ENCODE results near the gene USP49.

Gene USP49

GRCh38 chr6:41784581-41785171 lies 110.5 kb downstream of the USP49 start:
- Histone ChIP-seq H3K27me3 (ENCODE audit: insufficient read depth, poor library complexity, severe bottlenecking) (no peaks in the 10 kb centered on the region), H3K27ac (replicated peaks) (no peak overlapping the region), H3K4me3 (replicated peaks; ENCODE audit: insufficient read depth, low read length) (no peak overlapping the region)
- TF ChIP-seq REST (IDR thresholded peaks at IDR 0.05; ENCODE audit: insufficient replicate concordance, low read depth) (no peak), CTCF (IDR thresholded peaks at IDR 0.05; ENCODE audit: insufficient read depth, low read length) (no peak), GABPA (IDR thresholded peaks at IDR 0.05; ENCODE audit: low read depth) (no peak), SPI1 (IDR thresholded peaks at IDR 0.05; ENCODE audit: borderline replicate concordance, low read depth) (peak; percentile 72; the same call in 1 of the 2 replicates)
- DNase-seq (ENCODE audit: low read depth in 1 of 2, low spot score in 1 of 2), result no peak

DNA sequence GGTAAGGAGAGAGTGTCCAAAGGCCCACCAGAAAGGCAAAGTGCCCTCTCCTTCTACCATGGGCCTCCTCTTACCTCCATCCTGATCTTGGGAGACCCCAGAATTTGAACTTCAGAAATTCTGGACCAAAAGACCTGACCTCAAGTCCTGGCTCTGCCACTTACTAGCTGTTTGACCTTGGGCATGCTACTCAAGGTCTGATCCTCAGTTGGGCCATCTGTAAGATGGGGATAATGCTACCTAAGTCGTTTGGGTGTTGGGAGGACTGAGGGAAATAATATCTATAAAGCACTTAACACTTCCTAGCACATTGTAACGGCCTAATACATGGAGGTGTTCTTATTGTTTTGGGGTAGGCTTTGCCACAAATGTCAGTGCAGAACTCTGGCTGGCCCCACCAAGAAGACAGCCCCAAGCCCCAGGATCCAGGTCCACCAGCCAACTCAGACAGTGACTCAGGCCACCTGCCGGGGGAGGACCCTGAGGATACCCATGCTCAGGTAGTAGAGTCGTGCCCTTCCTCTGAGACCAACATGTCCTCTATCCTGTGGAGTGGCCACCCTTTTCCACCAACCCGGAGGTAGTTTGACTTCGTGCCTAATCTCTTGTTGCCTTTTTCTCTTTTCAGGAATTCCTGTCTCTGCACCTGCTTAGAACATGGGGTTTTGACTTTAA lies 111.9 kb downstream of the USP49 start:
- Histone ChIP-seq H3K27me3 (ENCODE audit: insufficient read depth, poor library complexity, severe bottlenecking) (no peaks in the 10 kb centered on the region), H3K4me3 (replicated peaks; ENCODE audit: insufficient read depth, low read length) (no peak overlapping the region), H3K27ac (replicated peaks) (no peak overlapping the region)
- DNase-seq (ENCODE audit: low read depth in 1 of 2, low spot score in 1 of 2), result no peak
- no peak for TF ChIP-seq REST (IDR thresholded peaks at IDR 0.05; ENCODE audit: insufficient replicate concordance, low read depth)
- no peak for TF ChIP-seq POLR2AphosphoS5 (IDR thresholded peaks at IDR 0.05; ENCODE audit: low read depth)
- no peak for TF ChIP-seq SPI1 (IDR thresholded peaks at IDR 0.05; ENCODE audit: borderline replicate concordance, low read depth)
- no peak for TF ChIP-seq CTCF (IDR thresholded peaks at IDR 0.05; ENCODE audit: insufficient read depth, low read length)
- TF ChIP-seq GABPA (IDR thresholded peaks at IDR 0.05; ENCODE audit: low read depth), result no peak

- no peaks in the 10 kb centered on the region for H3K27me3 ChIP-seq (ENCODE audit: insufficient read depth, poor library complexity, severe bottlenecking)
- no peak overlapping the region for H3K4me3 ChIP-seq (replicated peaks; ENCODE audit: insufficient read depth, low read length)
- DNase-seq (ENCODE audit: low read depth in 1 of 2, low spot score in 1 of 2), result no peak
- no peak overlapping the region for H3K27ac ChIP-seq (replicated peaks)
- TF ChIP-seq SPI1 (IDR thresholded peaks at IDR 0.05; ENCODE audit: borderline replicate concordance, low read depth) (no peak), GABPA (IDR thresholded peaks at IDR 0.05; ENCODE audit: low read depth) (no peak), REST (IDR thresholded peaks at IDR 0.05; ENCODE audit: insufficient replicate concordance, low read depth) (no peak), CTCF (IDR thresholded peaks at IDR 0.05; ENCODE audit: insufficient read depth, low read length) (no peak), POLR2AphosphoS5 (IDR thresholded peaks at IDR 0.05; ENCODE audit: low read depth) (no peak)
These were observed 113.8 kb downstream of the USP49 start for GRCh38 chr6:41781366-41781730.
